Measurements from ENCODE around the gene C19orf67.

GRCh38 chr19:14089662-14090508 lies 4.3 kb upstream of the C19orf67 start:
- no peak for TF ChIP-seq POLR2AphosphoS5 (IDR thresholded peaks at IDR 0.05)
- peak in 5 of 6 experiments; percentile 28 to 51 (median 44) for TF ChIP-seq CTCF (IDR thresholded peaks at IDR 0.05)
